Measurements from ENCODE around the gene TBL3.
A peak's percentile ranks its signal among the peaks of the same experiment; 100 is the strongest.

Gene TBL3

DNA sequence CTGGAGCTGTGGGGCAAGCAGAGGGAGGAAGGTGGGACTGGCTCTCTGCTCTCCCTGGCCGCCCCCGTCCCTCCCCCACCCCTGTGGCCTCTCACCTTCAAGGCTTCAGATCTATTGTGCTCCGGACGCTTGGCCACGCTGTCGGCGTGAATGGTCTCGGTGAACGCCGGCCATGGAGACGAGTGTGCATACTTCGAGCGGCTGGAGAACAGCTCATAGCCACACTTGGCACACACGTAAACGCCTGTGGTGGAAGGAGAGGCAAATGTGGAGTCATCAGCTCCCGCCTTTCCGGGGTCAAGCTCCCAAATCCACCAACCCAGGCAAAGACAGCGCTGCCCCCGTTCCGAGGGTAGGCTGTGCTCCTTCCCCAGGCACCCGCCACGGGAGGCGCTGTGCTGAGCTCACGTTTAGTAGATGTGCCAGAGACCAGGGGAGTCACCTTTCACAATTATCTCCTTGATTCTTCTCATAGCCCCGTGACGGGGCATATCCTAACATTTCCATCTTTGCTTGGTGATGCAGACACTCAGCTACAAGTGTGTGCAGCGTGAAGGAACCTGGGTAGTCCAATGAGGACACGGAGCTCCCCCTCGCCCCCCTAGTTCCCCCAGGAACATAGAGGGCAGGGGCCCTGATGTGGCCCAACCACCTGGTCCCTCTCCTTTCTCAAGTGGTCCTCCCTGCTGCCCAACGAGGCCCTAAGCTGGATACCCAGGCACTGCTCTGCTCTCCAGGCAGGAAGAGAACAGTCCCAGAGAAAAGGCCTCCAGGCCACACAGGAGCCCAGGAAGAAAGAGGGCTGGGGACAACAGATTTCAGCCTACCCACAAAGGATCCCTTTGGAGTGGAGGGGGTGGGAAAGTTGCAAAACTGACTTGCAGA is 30.4 kb upstream of the TBL3 start (continued):
- TF ChIP-seq, protein P1, sequence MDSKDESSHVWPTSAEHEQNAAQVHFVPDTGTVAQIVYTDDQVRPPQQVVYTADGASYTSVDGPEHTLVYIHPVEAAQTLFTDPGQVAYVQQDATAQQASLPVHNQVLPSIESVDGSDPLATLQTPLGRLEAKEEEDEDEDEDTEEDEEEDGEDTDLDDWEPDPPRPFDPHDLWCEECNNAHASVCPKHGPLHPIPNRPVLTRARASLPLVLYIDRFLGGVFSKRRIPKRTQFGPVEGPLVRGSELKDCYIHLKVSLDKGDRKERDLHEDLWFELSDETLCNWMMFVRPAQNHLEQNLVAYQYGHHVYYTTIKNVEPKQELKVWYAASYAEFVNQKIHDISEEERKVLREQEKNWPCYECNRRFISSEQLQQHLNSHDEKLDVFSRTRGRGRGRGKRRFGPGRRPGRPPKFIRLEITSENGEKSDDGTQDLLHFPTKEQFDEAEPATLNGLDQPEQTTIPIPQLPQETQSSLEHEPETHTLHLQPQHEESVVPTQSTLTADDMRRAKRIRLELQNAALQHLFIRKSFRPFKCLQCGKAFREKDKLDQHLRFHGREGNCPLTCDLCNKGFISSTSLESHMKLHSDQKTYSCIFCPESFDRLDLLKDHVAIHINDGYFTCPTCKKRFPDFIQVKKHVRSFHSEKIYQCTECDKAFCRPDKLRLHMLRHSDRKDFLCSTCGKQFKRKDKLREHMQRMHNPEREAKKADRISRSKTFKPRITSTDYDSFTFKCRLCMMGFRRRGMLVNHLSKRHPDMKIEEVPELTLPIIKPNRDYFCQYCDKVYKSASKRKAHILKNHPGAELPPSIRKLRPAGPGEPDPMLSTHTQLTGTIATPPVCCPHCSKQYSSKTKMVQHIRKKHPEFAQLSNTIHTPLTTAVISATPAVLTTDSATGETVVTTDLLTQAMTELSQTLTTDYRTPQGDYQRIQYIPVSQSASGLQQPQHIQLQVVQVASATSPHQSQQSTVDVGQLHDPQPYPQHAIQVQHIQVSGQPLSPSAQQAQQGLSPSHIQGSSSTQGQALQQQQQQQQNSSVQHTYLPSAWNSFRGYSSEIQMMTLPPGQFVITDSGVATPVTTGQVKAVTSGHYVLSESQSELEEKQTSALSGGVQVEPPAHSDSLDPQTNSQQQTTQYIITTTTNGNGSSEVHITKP (tag by site-specific recombination; IDR thresholded peaks at IDR 0.05), result peak; percentile 98
- TF ChIP-seq OSR2 (tag by site-specific recombination; IDR thresholded peaks at IDR 0.05) (peak; percentile 56; the same call in 1 of the 2 replicates), MYNN (tag by site-specific recombination; IDR thresholded peaks at IDR 0.05; ENCODE audit: borderline replicate concordance) (no peak), EGR2 (tag by site-specific recombination; IDR thresholded peaks at IDR 0.05; ENCODE audit: low read depth) (peak; percentile 10; the same call in 1 of the 2 replicates), HOXD13 (CRISPR knock-in tag; IDR thresholded peaks at IDR 0.05; ENCODE audit: borderline replicate concordance) (no peak), ZNF544 (tag by site-specific recombination; IDR thresholded peaks at IDR 0.05) (no peak), ZNF624 (tag by site-specific recombination; IDR thresholded peaks at IDR 0.05) (no peak), ZFHX2 (tag by site-specific recombination; conservative IDR thresholded peaks at IDR 0.05) (peak; percentile 8; the same call in 1 of the 2 replicates), ZNF426 (tag by site-specific recombination; IDR thresholded peaks at IDR 0.05) (no peak), ZNF677 (tag by site-specific recombination; IDR thresholded peaks at IDR 0.05) (no peak), ZNF335 (tag by site-specific recombination; conservative IDR thresholded peaks at IDR 0.05) (peak; percentile 66), ZNF792 (tag by site-specific recombination; IDR thresholded peaks at IDR 0.05) (no peak), ZBTB1 (tag by site-specific recombination; IDR thresholded peaks at IDR 0.05) (no peak), ZNF157 (tag by site-specific recombination; IDR thresholded peaks at IDR 0.05) (no peak), ZBTB17 (tag by site-specific recombination; IDR thresholded peaks at IDR 0.05) (0 out of 2 replicates have a peak, but pooled peaks have one; percentile 53), GLI2 (tag by site-specific recombination; IDR thresholded peaks at IDR 0.05; ENCODE audit: borderline replicate concordance, low read depth) (no peak), ZNF707 (tag by site-specific recombination; IDR thresholded peaks at IDR 0.05) (no peak)
- TF ChIP-seq, protein P2, sequence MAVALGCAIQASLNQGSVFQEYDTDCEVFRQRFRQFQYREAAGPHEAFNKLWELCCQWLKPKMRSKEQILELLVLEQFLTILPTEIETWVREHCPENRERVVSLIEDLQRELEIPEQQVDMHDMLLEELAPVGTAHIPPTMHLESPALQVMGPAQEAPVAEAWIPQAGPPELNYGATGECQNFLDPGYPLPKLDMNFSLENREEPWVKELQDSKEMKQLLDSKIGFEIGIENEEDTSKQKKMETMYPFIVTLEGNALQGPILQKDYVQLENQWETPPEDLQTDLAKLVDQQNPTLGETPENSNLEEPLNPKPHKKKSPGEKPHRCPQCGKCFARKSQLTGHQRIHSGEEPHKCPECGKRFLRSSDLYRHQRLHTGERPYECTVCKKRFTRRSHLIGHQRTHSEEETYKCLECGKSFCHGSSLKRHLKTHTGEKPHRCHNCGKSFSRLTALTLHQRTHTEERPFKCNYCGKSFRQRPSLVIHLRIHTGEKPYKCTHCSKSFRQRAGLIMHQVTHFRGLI (tag by site-specific recombination; IDR thresholded peaks at IDR 0.05), result no peak
- TF ChIP-seq, protein P3, sequence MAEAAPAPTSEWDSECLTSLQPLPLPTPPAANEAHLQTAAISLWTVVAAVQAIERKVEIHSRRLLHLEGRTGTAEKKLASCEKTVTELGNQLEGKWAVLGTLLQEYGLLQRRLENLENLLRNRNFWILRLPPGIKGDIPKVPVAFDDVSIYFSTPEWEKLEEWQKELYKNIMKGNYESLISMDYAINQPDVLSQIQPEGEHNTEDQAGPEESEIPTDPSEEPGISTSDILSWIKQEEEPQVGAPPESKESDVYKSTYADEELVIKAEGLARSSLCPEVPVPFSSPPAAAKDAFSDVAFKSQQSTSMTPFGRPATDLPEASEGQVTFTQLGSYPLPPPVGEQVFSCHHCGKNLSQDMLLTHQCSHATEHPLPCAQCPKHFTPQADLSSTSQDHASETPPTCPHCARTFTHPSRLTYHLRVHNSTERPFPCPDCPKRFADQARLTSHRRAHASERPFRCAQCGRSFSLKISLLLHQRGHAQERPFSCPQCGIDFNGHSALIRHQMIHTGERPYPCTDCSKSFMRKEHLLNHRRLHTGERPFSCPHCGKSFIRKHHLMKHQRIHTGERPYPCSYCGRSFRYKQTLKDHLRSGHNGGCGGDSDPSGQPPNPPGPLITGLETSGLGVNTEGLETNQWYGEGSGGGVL (tag by site-specific recombination; IDR thresholded peaks at IDR 0.05), result no peak
- TF ChIP-seq, protein P4, sequence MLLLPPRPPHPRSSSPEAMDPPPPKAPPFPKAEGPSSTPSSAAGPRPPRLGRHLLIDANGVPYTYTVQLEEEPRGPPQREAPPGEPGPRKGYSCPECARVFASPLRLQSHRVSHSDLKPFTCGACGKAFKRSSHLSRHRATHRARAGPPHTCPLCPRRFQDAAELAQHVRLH (tag by site-specific recombination; IDR thresholded peaks at IDR 0.05), result no peak
- TF ChIP-seq, protein P5, sequence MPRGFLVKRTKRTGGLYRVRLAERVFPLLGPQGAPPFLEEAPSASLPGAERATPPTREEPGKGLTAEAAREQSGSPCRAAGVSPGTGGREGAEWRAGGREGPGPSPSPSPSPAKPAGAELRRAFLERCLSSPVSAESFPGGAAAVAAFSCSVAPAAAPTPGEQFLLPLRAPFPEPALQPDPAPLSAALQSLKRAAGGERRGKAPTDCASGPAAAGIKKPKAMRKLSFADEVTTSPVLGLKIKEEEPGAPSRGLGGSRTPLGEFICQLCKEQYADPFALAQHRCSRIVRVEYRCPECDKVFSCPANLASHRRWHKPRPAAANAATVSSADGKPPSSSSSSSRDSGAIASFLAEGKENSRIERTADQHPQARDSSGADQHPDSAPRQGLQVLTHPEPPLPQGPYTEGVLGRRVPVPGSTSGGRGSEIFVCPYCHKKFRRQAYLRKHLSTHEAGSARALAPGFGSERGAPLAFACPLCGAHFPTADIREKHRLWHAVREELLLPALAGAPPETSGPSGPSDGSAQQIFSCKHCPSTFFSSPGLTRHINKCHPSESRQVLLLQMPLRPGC (tag by site-specific recombination; IDR thresholded peaks at IDR 0.05), result no peak
- TF ChIP-seq, protein P6, sequence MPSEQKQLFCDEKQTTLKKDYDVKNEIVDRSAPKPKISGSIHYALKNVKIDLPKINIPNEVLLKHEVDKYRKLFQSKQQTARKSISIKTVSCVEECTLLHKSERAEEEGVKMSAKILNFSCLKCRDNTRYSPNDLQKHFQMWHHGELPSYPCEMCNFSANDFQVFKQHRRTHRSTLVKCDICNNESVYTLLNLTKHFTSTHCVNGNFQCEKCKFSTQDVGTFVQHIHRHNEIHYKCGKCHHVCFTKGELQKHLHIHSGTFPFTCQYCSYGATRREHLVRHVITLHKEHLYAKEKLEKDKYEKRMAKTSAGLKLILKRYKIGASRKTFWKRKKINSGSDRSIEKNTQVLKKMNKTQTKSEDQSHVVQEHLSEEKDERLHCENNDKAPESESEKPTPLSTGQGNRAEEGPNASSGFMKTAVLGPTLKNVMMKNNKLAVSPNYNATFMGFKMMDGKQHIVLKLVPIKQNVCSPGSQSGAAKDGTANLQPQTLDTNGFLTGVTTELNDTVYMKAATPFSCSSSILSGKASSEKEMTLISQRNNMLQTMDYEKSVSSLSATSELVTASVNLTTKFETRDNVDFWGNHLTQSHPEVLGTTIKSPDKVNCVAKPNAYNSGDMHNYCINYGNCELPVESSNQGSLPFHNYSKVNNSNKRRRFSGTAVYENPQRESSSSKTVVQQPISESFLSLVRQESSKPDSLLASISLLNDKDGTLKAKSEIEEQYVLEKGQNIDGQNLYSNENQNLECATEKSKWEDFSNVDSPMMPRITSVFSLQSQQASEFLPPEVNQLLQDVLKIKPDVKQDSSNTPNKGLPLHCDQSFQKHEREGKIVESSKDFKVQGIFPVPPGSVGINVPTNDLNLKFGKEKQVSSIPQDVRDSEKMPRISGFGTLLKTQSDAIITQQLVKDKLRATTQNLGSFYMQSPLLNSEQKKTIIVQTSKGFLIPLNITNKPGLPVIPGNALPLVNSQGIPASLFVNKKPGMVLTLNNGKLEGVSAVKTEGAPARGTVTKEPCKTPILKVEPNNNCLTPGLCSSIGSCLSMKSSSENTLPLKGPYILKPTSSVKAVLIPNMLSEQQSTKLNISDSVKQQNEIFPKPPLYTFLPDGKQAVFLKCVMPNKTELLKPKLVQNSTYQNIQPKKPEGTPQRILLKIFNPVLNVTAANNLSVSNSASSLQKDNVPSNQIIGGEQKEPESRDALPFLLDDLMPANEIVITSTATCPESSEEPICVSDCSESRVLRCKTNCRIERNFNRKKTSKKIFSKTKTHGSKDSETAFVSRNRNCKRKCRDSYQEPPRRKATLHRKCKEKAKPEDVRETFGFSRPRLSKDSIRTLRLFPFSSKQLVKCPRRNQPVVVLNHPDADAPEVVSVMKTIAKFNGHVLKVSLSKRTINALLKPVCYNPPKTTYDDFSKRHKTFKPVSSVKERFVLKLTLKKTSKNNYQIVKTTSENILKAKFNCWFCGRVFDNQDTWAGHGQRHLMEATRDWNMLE (tag by site-specific recombination; conservative IDR thresholded peaks at IDR 0.05; ENCODE audit: low read depth), result no peak
- TF ChIP-seq, protein P7, sequence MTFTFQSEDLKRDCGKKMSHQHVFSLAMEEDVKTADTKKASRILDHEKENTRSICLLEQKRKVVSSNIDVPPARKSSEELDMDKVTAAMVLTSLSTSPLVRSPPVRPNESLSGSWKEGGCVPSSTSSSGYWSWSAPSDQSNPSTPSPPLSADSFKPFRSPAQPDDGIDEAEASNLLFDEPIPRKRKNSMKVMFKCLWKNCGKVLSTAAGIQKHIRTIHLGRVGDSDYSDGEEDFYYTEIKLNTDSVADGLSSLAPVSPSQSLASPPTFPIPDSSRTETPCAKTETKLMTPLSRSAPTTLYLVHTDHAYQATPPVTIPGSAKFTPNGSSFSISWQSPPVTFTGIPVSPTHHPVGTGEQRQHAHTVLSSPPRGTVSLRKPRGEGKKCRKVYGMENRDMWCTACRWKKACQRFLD (tag by site-specific recombination; IDR thresholded peaks at IDR 0.05), result no peak

Measured in HEK293 (cell line).